K562 (cell line): ENCODE results near the gene RAB39B. TPM values are rescaled to one million over a fixed set of nuclear protein-coding genes. Genes with fewer than 3 reads are reported as not detected.
A peak's percentile ranks its signal among the peaks of the same experiment; 100 is the strongest.

ENCODE experiments used
- ATAC-seq: fragments of 200-7000 bp; cut with Tn5 transposase; 3 replicates; pipeline ENCODE4 v1.9.1; 2020; ENCODE audit warnings: moderate library complexity
- BruUV-seq: library from RNA; stranded (reverse); fragments of 400-500 nt; replicated peaks from 2 replicates; lab custom pipeline; 2021; lab: Mats Ljungman, UMichigan
- CTCF ChIA-PET: fragments of 300-600 bp; formaldehyde crosslinking; extraction: SDS; loops from one replicate; lab custom pipeline; 2021; ENCODE audit warnings: low intra/inter-chr PET ratio; lab: Yijun Ruan, JAX
- POLR2A ChIA-PET: fragments of 300-600, 350-650 bp; sonication (Branson Sonifier 250); formaldehyde crosslinking; extraction: SDS; loops from one replicate; lab custom pipeline; 2021; ENCODE audit warnings: antibody characterized with exemption, inconsistent platforms; lab: Yijun Ruan, JAX
- DNase-seq, 4 experiments: peaks; one replicate each; pipeline versions ENCODE4 v3.0.0 to v3.0.0-alpha.2; 2011 to 2018; ENCODE audit warnings: low spot score in 3 of 4, mixed read lengths in 3 of 4; ENCODE audit errors: extremely low read depth in 1 of 4
- FAIRE-seq: peaks from 2 replicates; lab custom pipeline; 2011; peaks lifted over from hg19 to GRCh38; lab: Jason Lieb, UNC
- H2AFZ ChIP-seq: 2 replicates; pipeline ENCODE4 v1.6.0; 2011; ENCODE audit warnings: low read depth, low read length, control low read depth, inconsistent platforms
- H3K27ac ChIP-seq: fragments of 200-600 bp; 3 replicates; pipeline ENCODE4 v1.8.0; 2011; ENCODE audit warnings: low read depth, mild to moderate bottlenecking, control low read depth, inconsistent platforms, low read length, moderate library complexity, mixed read lengths; ENCODE audit errors: extremely low read depth
- H3K27me3 ChIP-seq, 2 experiments: fragments of 300-600 bp in 1 of 2; 2 replicates in 1 of 2; 3 replicates in 1 of 2; pipeline versions ENCODE4 v1.6.0 to v1.8.0; 2011; ENCODE audit warnings: inconsistent platforms in 2 of 2, low read length in 2 of 2, mild to moderate bottlenecking in 1 of 2, mixed read lengths in 1 of 2, moderate library complexity in 1 of 2; ENCODE audit not compliant: control insufficient read depth in 2 of 2, insufficient read depth in 2 of 2
- H3K36me3 ChIP-seq: fragments of 300-600 bp; 3 replicates; pipeline ENCODE4 v1.8.0; 2011; ENCODE audit warnings: mild to moderate bottlenecking, low read length, inconsistent platforms; ENCODE audit not compliant: control insufficient read depth, insufficient read depth
- H3K4me1 ChIP-seq, 2 experiments: fragments of 200-600 bp in 1 of 2; replicated peaks in 1 of 2; 2 replicates in 1 of 2; 3 replicates in 1 of 2; pipeline versions ENCODE4 v1.5.1 to v1.8.0; 2011; ENCODE audit warnings: inconsistent platforms in 2 of 2, low read length in 2 of 2, mild to moderate bottlenecking in 1 of 2, mixed read lengths in 1 of 2, moderate library complexity in 1 of 2; ENCODE audit not compliant: control insufficient read depth in 2 of 2, insufficient read depth in 2 of 2
- H3K4me2 ChIP-seq: 2 replicates; pipeline ENCODE4 v1.6.1; 2011; ENCODE audit warnings: low read length, control low read depth, inconsistent platforms, mixed read lengths; ENCODE audit not compliant: insufficient read depth
- H3K4me3 ChIP-seq: fragments of 200-600 bp; sonication (generic), shearing (Covaris generic); 2 replicates; pipeline ENCODE4 v1.5.1; 2016; ENCODE audit warnings: control low read depth, inconsistent platforms
- H3K79me2 ChIP-seq: fragments of 200-600 bp; 3 replicates; pipeline ENCODE4 v1.8.0; 2011; ENCODE audit warnings: low read length, inconsistent platforms; ENCODE audit not compliant: control insufficient read depth, insufficient read depth
- H3K9ac ChIP-seq, 2 experiments: 2 replicates each; pipeline versions ENCODE4 v1.6.0 to v1.6.1; 2011; ENCODE audit warnings: low read depth in 2 of 2, low read length in 2 of 2, control low read depth in 1 of 2, inconsistent platforms in 1 of 2, mild to moderate bottlenecking in 1 of 2, mixed read lengths in 1 of 2; ENCODE audit not compliant: insufficient read depth in 1 of 2
- H3K9me1 ChIP-seq: one replicate; pipeline ENCODE4 v1.6.0; 2011; ENCODE audit warnings: inconsistent platforms, mild to moderate bottlenecking, low read length, moderate library complexity; ENCODE audit not compliant: control insufficient read depth, insufficient read depth
- H3K9me3 ChIP-seq: replicated peaks from 2 replicates; pipeline ENCODE4 v1.5.1; 2011; ENCODE audit warnings: low read depth, low read length, inconsistent platforms; ENCODE audit not compliant: control insufficient read depth, insufficient read depth
- H4K20me1 ChIP-seq: replicated peaks from 2 replicates; pipeline ENCODE4 v1.6.1; 2011; ENCODE audit warnings: low read length, inconsistent platforms, mixed read lengths; ENCODE audit not compliant: control insufficient read depth, insufficient read depth
- CREB5 ChIP-seq: fragments of 250-450 bp; sonication (Bioruptor Pico); IDR thresholded peaks from 2 replicates; pipeline ENCODE4 v1.5.0; 2020; ENCODE audit warnings: mild to moderate bottlenecking
- CUX1 ChIP-seq: fragments of 200-800 bp; sonication (Bioruptor generic); IDR thresholded peaks from 2 replicates; pipeline ENCODE4 v1.6.1; 2016; ENCODE audit warnings: missing genetic modification characterization, missing compliant biosample characterization
- WGBS: fragments of 100-300 bp; shearing (Covaris generic); methylation state at CpG from one replicate; pipeline ENCODE4 v1.1.6; 2016; ENCODE audit warnings: low coverage, mixed read lengths; ENCODE audit not compliant: insufficient coverage; ENCODE audit errors: missing lambda C conversion rate; 5-methylcytosine and 5-hydroxymethylcytosine counted together
- in situ Hi-C: fragments of 300-500 bp; cut with MboI; formaldehyde crosslinking; loops from 4 replicates; pipeline ENCODE4 v1.15.0; 2018; ENCODE audit warnings: inconsistent platforms, mixed read lengths
- intact Hi-C: fragments of 100-400 bp; cut with micrococcal nuclease; formaldehyde crosslinking; loops from 2 replicates; pipeline ENCODE4 v1.14.2; 2022
- polyA plus RNA-seq, 8 experiments: library from polyadenylated mRNA; depleted of rRNA in 4 of 8; stranded (reverse) in 5 of 8; unstranded in 3 of 8; fragments of >200 nt; fragmentation: Nextera tagmentation in 2 of 8; fragmentation: Illumina TruSeq in 1 of 8; extraction: Ambion mirVana in 2 of 8; extraction: Trizol in 1 of 8; gene quantifications; 2 replicates each; pipeline versions ENCODE4 v1.2.1 to v1.2.3, GENCODE V29; 2011 to 2014; ENCODE audit warnings: inconsistent platforms in 1 of 8, missing spikeins in 1 of 8
- small RNA-seq: library from RNA; depleted of rRNA; stranded (forward); fragments of <200 nt; gene quantifications from one replicate; pipeline ENCODE3, GENCODE V24; 2014
- total RNA-seq, 7 experiments: library from RNA; depleted of rRNA in 6 of 7; stranded (reverse); fragments of >200 nt in 6 of 7; fragmentation: Illumina TruSeq in 2 of 7; extraction: Trizol in 2 of 7; gene quantifications; 2 replicates each; pipeline versions ENCODE4 v1.2.1 to v1.2.3, GENCODE V29; 2011 to 2021; ENCODE audit warnings: low replicate concordance in 1 of 7

RAB39B gene
- total and polyA plus RNA-seq, 9 of the 15 experiments (the other 6 are each of a cell fraction or from before 2014, with no cell fraction given), result 0.04 to 0.07 (median 0.04) TPM; not detected in 6

- H3K27ac ChIP-seq, result no peak overlapping the region
- ChIA-PET POLR2A (interaction anchor here (1.4 kb wide), 1 partner anchor 10 kb away, joined by 4 read pairs; no protein-coding TSS in a partner anchor), CTCF (no interaction called here)
- intact Hi-C loops (no loop called here), in situ Hi-C loops (no loop called here)
- no peak for DNase-seq
- no peaks in the 10 kb centered on the region for H3K79me2 ChIP-seq
- H4K20me1 ChIP-seq, result no peaks in the 10 kb centered on the region
- no peak for FAIRE-seq
- ATAC-seq, result no peak
- H3K4me3 ChIP-seq, result no peak overlapping the region
- no peaks in the 10 kb centered on the region for H3K36me3 ChIP-seq
- no peaks in the 10 kb centered on the region for H3K27me3 ChIP-seq
- BruUV-seq, result no TSS peak
- TF ChIP-seq CUX1 (CRISPR knock-in tag) (peak; percentile 95), CREB5 (no peak)
- H3K9me1 ChIP-seq, result no peaks in the 10 kb centered on the region
- no peak overlapping the region for H3K4me2 ChIP-seq
- no peak overlapping the region for H3K9ac ChIP-seq
- 6% methylated on average over 3 of the region's 3 CpGs for WGBS
- H2AFZ ChIP-seq, result no peak overlapping the region
- H3K9me3 ChIP-seq, result no peaks in the 10 kb centered on the region
- H3K4me1 ChIP-seq, result peaks cover 0 to 7% of the 10 kb centered on the region in 2 experiments; a peak in 2 of 5 replicates
These were observed 53.1 kb downstream of the RAB39B start for GRCh38 chrX:155211208-155211607.

Small RNAs within 50 kb of the gene (small RNA-seq; reads per million reads assigned to genes)
- gene AC234781.4, result not detected

Other genes starting within 250 kb of the RAB39B start
Only the 7 nearest of the 9 such genes appear.
- 10.4 and 12.2 TPM in 2 replicates for gene CMC4, start 193.4 kb downstream of the RAB39B start, total RNA-seq (2014; rRNA removed)
- gene CMC4, start 193.4 kb downstream of the RAB39B start, total RNA-seq (2014; rRNA removed; fragmentation: Illumina TruSeq; extraction: Trizol), result 8.0 and 9.1 TPM in 2 replicates
- 8.2 and 10.2 TPM in 2 replicates for gene CMC4, start 193.4 kb downstream of the RAB39B start, total RNA-seq (2015; rRNA removed; fragmentation: Illumina TruSeq; extraction: Trizol)
- 5.3 and 5.4 TPM in 2 replicates for gene CMC4, start 193.4 kb downstream of the RAB39B start, total RNA-seq (2021)
- gene CMC4, start 193.4 kb downstream of the RAB39B start, polyA plus RNA-seq (2011; rRNA removed), result 14.6 and 16.2 TPM in 2 replicates
- gene CMC4, start 193.4 kb downstream of the RAB39B start, polyA plus RNA-seq (2014; fragmentation: Illumina TruSeq; extraction: Trizol), result 12.4 and 13.8 TPM in 2 replicates
- gene CMC4, start 193.4 kb downstream of the RAB39B start, polyA plus RNA-seq (2014; fragmentation: Nextera tagmentation; extraction: Ambion mirVana), result 1 to 10 TPM; 3.5 to 6.3 TPM
- gene CMC4, start 193.4 kb downstream of the RAB39B start, polyA plus RNA-seq (2014; rRNA removed), result 16.9 and 19.8 TPM in 2 replicates
- gene MTCP1, start 193.4 kb downstream of the RAB39B start, total RNA-seq (2014; rRNA removed), result 19.1 and 28.0 TPM in 2 replicates
- gene MTCP1, start 193.4 kb downstream of the RAB39B start, total RNA-seq (2014; rRNA removed; fragmentation: Illumina TruSeq; extraction: Trizol), result 24.2 and 27.1 TPM in 2 replicates
- 17.0 and 20.8 TPM in 2 replicates for gene MTCP1, start 193.4 kb downstream of the RAB39B start, total RNA-seq (2015; rRNA removed; fragmentation: Illumina TruSeq; extraction: Trizol)
- gene MTCP1, start 193.4 kb downstream of the RAB39B start, total RNA-seq (2021), result 22.9 and 27.6 TPM in 2 replicates
- gene MTCP1, start 193.4 kb downstream of the RAB39B start, polyA plus RNA-seq (2011; rRNA removed), result 18.5 and 27.6 TPM in 2 replicates
- 16.0 and 20.0 TPM in 2 replicates for gene MTCP1, start 193.4 kb downstream of the RAB39B start, polyA plus RNA-seq (2014; fragmentation: Illumina TruSeq; extraction: Trizol)
- 10 to 100 TPM; 12.7 to 20.9 TPM for gene MTCP1, start 193.4 kb downstream of the RAB39B start, polyA plus RNA-seq (2014; fragmentation: Nextera tagmentation; extraction: Ambion mirVana)
- gene MTCP1, start 193.4 kb downstream of the RAB39B start, polyA plus RNA-seq (2014; rRNA removed), result 18.5 and 25.0 TPM in 2 replicates
- 9.6 and 14.2 TPM in 2 replicates for gene BRCC3, start 193.0 kb downstream of the RAB39B start, total RNA-seq (2014; rRNA removed)
- 24.9 and 26.1 TPM in 2 replicates for gene BRCC3, start 193.0 kb downstream of the RAB39B start, total RNA-seq (2014; rRNA removed; fragmentation: Illumina TruSeq; extraction: Trizol)
- gene BRCC3, start 193.0 kb downstream of the RAB39B start, total RNA-seq (2015; rRNA removed; fragmentation: Illumina TruSeq; extraction: Trizol), result 24.9 and 26.7 TPM in 2 replicates
- 20.9 and 21.5 TPM in 2 replicates for gene BRCC3, start 193.0 kb downstream of the RAB39B start, total RNA-seq (2021)
- gene BRCC3, start 193.0 kb downstream of the RAB39B start, polyA plus RNA-seq (2011; rRNA removed), result 30.2 and 42.9 TPM in 2 replicates
- 25.1 and 33.5 TPM in 2 replicates for gene BRCC3, start 193.0 kb downstream of the RAB39B start, polyA plus RNA-seq (2014; fragmentation: Illumina TruSeq; extraction: Trizol)
- gene BRCC3, start 193.0 kb downstream of the RAB39B start, polyA plus RNA-seq (2014; fragmentation: Nextera tagmentation; extraction: Ambion mirVana), result 10 to 100 TPM; 31.2 to 44.8 TPM
- 20.2 and 23.3 TPM in 2 replicates for gene BRCC3, start 193.0 kb downstream of the RAB39B start, polyA plus RNA-seq (2014; rRNA removed)
- 69.5 and 83.2 TPM in 2 replicates for gene VBP1, start 48.0 kb downstream of the RAB39B start, total RNA-seq (2014; rRNA removed)
- 176 and 199 TPM in 2 replicates for gene VBP1, start 48.0 kb downstream of the RAB39B start, total RNA-seq (2014; rRNA removed; fragmentation: Illumina TruSeq; extraction: Trizol)
- gene VBP1, start 48.0 kb downstream of the RAB39B start, total RNA-seq (2015; rRNA removed; fragmentation: Illumina TruSeq; extraction: Trizol), result 130 and 142 TPM in 2 replicates
- gene VBP1, start 48.0 kb downstream of the RAB39B start, total RNA-seq (2021), result 123 and 126 TPM in 2 replicates
- gene VBP1, start 48.0 kb downstream of the RAB39B start, polyA plus RNA-seq (2011; rRNA removed), result 71.0 and 151 TPM in 2 replicates
- gene VBP1, start 48.0 kb downstream of the RAB39B start, polyA plus RNA-seq (2014; fragmentation: Illumina TruSeq; extraction: Trizol), result 130 and 175 TPM in 2 replicates
- 100 to 1,000 TPM; 245 to 263 TPM for gene VBP1, start 48.0 kb downstream of the RAB39B start, polyA plus RNA-seq (2014; fragmentation: Nextera tagmentation; extraction: Ambion mirVana)
- gene VBP1, start 48.0 kb downstream of the RAB39B start, polyA plus RNA-seq (2014; rRNA removed), result 98.8 and 113 TPM in 2 replicates
- 37.0 and 43.1 TPM in 2 replicates for gene CLIC2, start 70.1 kb upstream of the RAB39B start, total RNA-seq (2014; rRNA removed)
- 74.7 and 86.2 TPM in 2 replicates for gene CLIC2, start 70.1 kb upstream of the RAB39B start, total RNA-seq (2014; rRNA removed; fragmentation: Illumina TruSeq; extraction: Trizol)
- gene CLIC2, start 70.1 kb upstream of the RAB39B start, total RNA-seq (2015; rRNA removed; fragmentation: Illumina TruSeq; extraction: Trizol), result 52.4 and 57.7 TPM in 2 replicates
- 48.7 and 58.9 TPM in 2 replicates for gene CLIC2, start 70.1 kb upstream of the RAB39B start, total RNA-seq (2021)
- 46.8 and 78.6 TPM in 2 replicates for gene CLIC2, start 70.1 kb upstream of the RAB39B start, polyA plus RNA-seq (2011; rRNA removed)
- gene CLIC2, start 70.1 kb upstream of the RAB39B start, polyA plus RNA-seq (2014; fragmentation: Illumina TruSeq; extraction: Trizol), result 62.2 and 83.7 TPM in 2 replicates
- 10 to 100 TPM; 76.6 to 81.3 TPM for gene CLIC2, start 70.1 kb upstream of the RAB39B start, polyA plus RNA-seq (2014; fragmentation: Nextera tagmentation; extraction: Ambion mirVana)
- gene CLIC2, start 70.1 kb upstream of the RAB39B start, polyA plus RNA-seq (2014; rRNA removed), result 45.8 and 50.8 TPM in 2 replicates
- gene F8A2, start 117.6 kb upstream of the RAB39B start, total RNA-seq (2014; rRNA removed), result not detected in 2 replicates
- not detected in 2 replicates for gene F8A2, start 117.6 kb upstream of the RAB39B start, total RNA-seq (2014; rRNA removed; fragmentation: Illumina TruSeq; extraction: Trizol)
- gene F8A2, start 117.6 kb upstream of the RAB39B start, total RNA-seq (2015; rRNA removed; fragmentation: Illumina TruSeq; extraction: Trizol), result not detected in 2 replicates
- 0.27 TPM in 1 of 2 replicates, not detected in the other for gene F8A2, start 117.6 kb upstream of the RAB39B start, total RNA-seq (2021)
- not detected in 2 replicates for gene F8A2, start 117.6 kb upstream of the RAB39B start, polyA plus RNA-seq (2011; rRNA removed)
- not detected in 2 replicates for gene F8A2, start 117.6 kb upstream of the RAB39B start, polyA plus RNA-seq (2014; fragmentation: Illumina TruSeq; extraction: Trizol)
- not detected for gene F8A2, start 117.6 kb upstream of the RAB39B start, polyA plus RNA-seq (2014; fragmentation: Nextera tagmentation; extraction: Ambion mirVana)
- not detected in 2 replicates for gene F8A2, start 117.6 kb upstream of the RAB39B start, polyA plus RNA-seq (2014; rRNA removed)
- not detected in 2 replicates for gene F8A3, start 194.1 kb upstream of the RAB39B start, total RNA-seq (2014; rRNA removed)
- gene F8A3, start 194.1 kb upstream of the RAB39B start, total RNA-seq (2014; rRNA removed; fragmentation: Illumina TruSeq; extraction: Trizol), result not detected in 2 replicates
- not detected in 2 replicates for gene F8A3, start 194.1 kb upstream of the RAB39B start, total RNA-seq (2015; rRNA removed; fragmentation: Illumina TruSeq; extraction: Trizol)
- gene F8A3, start 194.1 kb upstream of the RAB39B start, total RNA-seq (2021), result 0.25 TPM in 1 of 2 replicates, not detected in the other
- not detected in 2 replicates for gene F8A3, start 194.1 kb upstream of the RAB39B start, polyA plus RNA-seq (2011; rRNA removed)
- gene F8A3, start 194.1 kb upstream of the RAB39B start, polyA plus RNA-seq (2014; fragmentation: Illumina TruSeq; extraction: Trizol), result not detected in 2 replicates
- not detected for gene F8A3, start 194.1 kb upstream of the RAB39B start, polyA plus RNA-seq (2014; fragmentation: Nextera tagmentation; extraction: Ambion mirVana)
- not detected in 2 replicates for gene F8A3, start 194.1 kb upstream of the RAB39B start, polyA plus RNA-seq (2014; rRNA removed)